ENCODE data around the gene PACSIN1. TPM values are rescaled to one million over a fixed set of nuclear protein-coding genes. Genes with fewer than 3 reads are reported as not detected.
A peak's percentile ranks its signal among the peaks of the same experiment; 100 is the strongest.

The PACSIN1 gene
- total RNA-seq, 1 experiment from 2014 or later = 0.26 TPM

DNA sequence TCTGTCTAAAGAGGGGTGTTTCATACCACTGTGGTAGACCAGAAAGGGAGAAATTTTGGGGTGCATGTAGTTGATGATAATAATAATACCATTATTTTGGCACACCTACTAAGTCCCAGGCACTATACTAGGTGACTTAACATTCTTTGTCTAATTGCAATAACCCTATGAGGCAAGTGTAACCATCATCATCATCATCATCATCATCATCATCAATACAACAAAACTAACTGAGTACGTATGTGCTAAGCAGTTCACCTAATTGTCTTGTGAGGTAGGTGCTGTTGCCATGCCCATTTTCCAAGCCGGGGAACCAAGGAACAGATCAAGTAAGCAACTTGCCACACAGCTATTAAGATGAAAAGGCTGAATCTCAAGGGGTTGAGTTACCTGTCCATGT, 2.6 kb upstream of the PACSIN1 start:
- H3K36me3 Mint-ChIP-seq (ENCODE audit: insufficient read depth, unreplicated experiment) = peaks cover 9% of the 10 kb centered on the region
- peaks cover 15% of the 10 kb centered on the region for H3K4me1 Mint-ChIP-seq (ENCODE audit: low read depth, unreplicated experiment)
- no TSS peak for BruUV-seq (replicated peaks)
- H3K27me3 Mint-ChIP-seq (ENCODE audit: unreplicated experiment) = peaks cover 39% of the 10 kb centered on the region
- intact Hi-C loops (cut with micrococcal nuclease; ENCODE audit: unreplicated experiment) = loop anchor here (5.0 to 10.0 kb wide), 2 partner anchors 64 to 682 kb away; partner anchors contain the start of gene TCP11
- DNase-seq = no peak
- H3K27ac Mint-ChIP-seq (ENCODE audit: unreplicated experiment) = no peak overlapping the region
- H3K4me3 Mint-ChIP-seq (ENCODE audit: low read depth, unreplicated experiment) = no peak overlapping the region
- CTCF ChIA-PET = interaction anchor here (0.6 to 6.4 kb wide), 4 partner anchors 139 to 277 kb away, joined by 3 to 74 read pairs (median 4); no protein-coding TSS in a partner anchor
- no peak for TF ChIP-seq CTCF (IDR thresholded peaks at IDR 0.05; ENCODE audit: unreplicated experiment)
- no peaks in the 10 kb centered on the region for H3K9me3 Mint-ChIP-seq (ENCODE audit: low read depth, unreplicated experiment)

DNA sequence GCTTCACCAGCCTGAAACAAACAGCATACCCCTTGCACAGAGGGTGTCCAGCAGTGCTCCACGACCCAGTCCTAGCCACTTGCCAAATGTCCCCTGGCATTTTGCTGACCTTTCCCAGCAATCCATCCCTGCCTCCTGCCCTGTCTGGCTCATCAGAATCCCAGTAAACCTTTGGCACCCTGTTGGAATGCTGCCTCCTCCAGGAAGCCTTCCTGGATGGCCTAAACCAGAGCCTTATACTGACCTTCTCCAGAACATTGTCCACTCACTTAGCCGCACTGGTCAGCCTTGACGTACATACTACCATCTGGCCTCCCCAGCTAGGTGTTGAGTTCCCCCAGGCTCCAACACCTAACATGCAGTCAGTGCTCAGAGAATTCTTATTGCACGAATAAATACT, 2.0 kb upstream of the PACSIN1 start:
- H3K9me3 Mint-ChIP-seq (ENCODE audit: low read depth, unreplicated experiment) = no peaks in the 10 kb centered on the region
- H3K27me3 Mint-ChIP-seq (ENCODE audit: unreplicated experiment) = peaks cover 39% of the 10 kb centered on the region
- TF ChIP-seq CTCF (IDR thresholded peaks at IDR 0.05; ENCODE audit: unreplicated experiment) = no peak
- BruUV-seq (replicated peaks) = no TSS peak
- intact Hi-C loops (cut with micrococcal nuclease; ENCODE audit: unreplicated experiment) = loop anchor here (5.0 to 10.0 kb wide), 2 partner anchors 63 to 681 kb away; partner anchors contain the start of gene TCP11
- no peak for DNase-seq
- no peak overlapping the region for H3K4me3 Mint-ChIP-seq (ENCODE audit: low read depth, unreplicated experiment)
- H3K36me3 Mint-ChIP-seq (ENCODE audit: insufficient read depth, unreplicated experiment) = peaks cover 9% of the 10 kb centered on the region
- CTCF ChIA-PET = interaction anchor here (1.9 to 6.4 kb wide), 2 partner anchors 12 to 145 kb away, joined by 8 to 74 read pairs; no protein-coding TSS in a partner anchor
- peaks cover 15% of the 10 kb centered on the region for H3K4me1 Mint-ChIP-seq (ENCODE audit: low read depth, unreplicated experiment)
- H3K27ac Mint-ChIP-seq (ENCODE audit: unreplicated experiment) = no peak overlapping the region

GRCh38 chr6:34466242-34467185, 638 bp downstream of the PACSIN1 start:
- no peak for DNase-seq
- Mint-ChIP-seq H3K36me3 (ENCODE audit: insufficient read depth, unreplicated experiment) (peaks cover 9% of the 10 kb centered on the region), H3K4me3 (ENCODE audit: low read depth, unreplicated experiment) (peak overlapping the region; percentile 68), H3K4me1 (ENCODE audit: low read depth, unreplicated experiment) (peaks cover 15% of the 10 kb centered on the region), H3K27me3 (ENCODE audit: unreplicated experiment) (peaks cover 46% of the 10 kb centered on the region), H3K9me3 (ENCODE audit: low read depth, unreplicated experiment) (no peaks in the 10 kb centered on the region), H3K27ac (ENCODE audit: unreplicated experiment) (no peak overlapping the region)
- intact Hi-C loops (cut with micrococcal nuclease; ENCODE audit: unreplicated experiment) = loop anchor here (10.0 kb wide), 1 partner anchor 678 kb away; the partner anchor contains the start of gene TCP11
- BruUV-seq (replicated peaks) = no TSS peak
- CTCF ChIA-PET = interaction anchor here (0.6 to 1.1 kb wide), 3 partner anchors 67 to 143 kb away, joined by 3 to 4 read pairs (median 3); no protein-coding TSS in a partner anchor
- no peak for TF ChIP-seq CTCF (IDR thresholded peaks at IDR 0.05; ENCODE audit: unreplicated experiment)

- no peak for TF ChIP-seq CTCF (IDR thresholded peaks at IDR 0.05; ENCODE audit: unreplicated experiment)
- intact Hi-C loops (cut with micrococcal nuclease; ENCODE audit: unreplicated experiment) = loop anchor here (10.0 kb wide), 1 partner anchor 676 kb away; the partner anchor contains the start of gene TCP11
These were observed 2.6 kb downstream of the PACSIN1 start for GRCh38 chr6:34468378-34468892.

More at GRCh38 chr6:34468378-34468892, 2.6 kb downstream of the PACSIN1 start:
- Mint-ChIP-seq H3K36me3 (ENCODE audit: insufficient read depth, unreplicated experiment) (peaks cover 9% of the 10 kb centered on the region), H3K27me3 (ENCODE audit: unreplicated experiment) (peaks cover 56% of the 10 kb centered on the region), H3K27ac (ENCODE audit: unreplicated experiment) (no peak overlapping the region), H3K9me3 (ENCODE audit: low read depth, unreplicated experiment) (no peaks in the 10 kb centered on the region), H3K4me1 (ENCODE audit: low read depth, unreplicated experiment) (no peaks in the 10 kb centered on the region), H3K4me3 (ENCODE audit: low read depth, unreplicated experiment) (no peak overlapping the region)
- BruUV-seq (replicated peaks) = no TSS peak
- DNase-seq = no peak
- CTCF ChIA-PET = interaction anchor here (0.6 to 0.7 kb wide), 3 partner anchors 7 to 443 kb away, joined by 3 to 5 read pairs (median 4); no protein-coding TSS in a partner anchor

Data from Calu3 (cell line).